ENCODE results near the gene SLC25A34.
A peak's percentile ranks its signal among the peaks of the same experiment; 100 is the strongest.

Gene SLC25A34

GRCh38 chr1:15768388-15768787 lies 32.3 kb downstream of the SLC25A34 start:
- DNase-seq (ENCODE audit: low read depth), result no peak
- Histone ChIP-seq H3K4me3 (ENCODE audit: low read length) (no peak overlapping the region), H3K27me3 (replicated peaks; ENCODE audit: control insufficient read depth, insufficient read depth, low read length) (no peaks in the 10 kb centered on the region)

GRCh38 chr1:15770313-15770962 lies 34.4 kb downstream of the SLC25A34 start:
- H3K4me1 ChIP-seq (ENCODE audit: control insufficient read depth, insufficient read depth, low read length), result no peaks in the 10 kb centered on the region
- no peaks in the 10 kb centered on the region for H3K27me3 ChIP-seq (replicated peaks; ENCODE audit: control insufficient read depth, insufficient read depth, low read length)
- H3K4me3 ChIP-seq (ENCODE audit: low read length), result no peak overlapping the region
- no peak for DNase-seq (ENCODE audit: low read depth)
- peaks cover 38% of the 10 kb centered on the region for H3K36me3 ChIP-seq (ENCODE audit: control insufficient read depth, insufficient read depth, low read length, severe bottlenecking)
- no peaks in the 10 kb centered on the region for H3K9me3 ChIP-seq (ENCODE audit: control insufficient read depth, low read length)
- H3K9ac ChIP-seq (ENCODE audit: low read length), result no peak overlapping the region

More at GRCh38 chr1:15768388-15768787, 32.3 kb downstream of the SLC25A34 start:
- Histone ChIP-seq H3K9ac (ENCODE audit: low read length) (no peak overlapping the region), H3K9me3 (ENCODE audit: control insufficient read depth, low read length) (no peaks in the 10 kb centered on the region), H3K36me3 (ENCODE audit: control insufficient read depth, insufficient read depth, low read length, severe bottlenecking) (peaks cover 35% of the 10 kb centered on the region), H3K4me1 (ENCODE audit: control insufficient read depth, insufficient read depth, low read length) (no peaks in the 10 kb centered on the region)

GRCh38 chr1:15771836-15772515 lies 35.9 kb downstream of the SLC25A34 start:
- no peak overlapping the region for H3K4me3 ChIP-seq (ENCODE audit: low read length)
- no peak for DNase-seq (ENCODE audit: low read depth)
- H3K9ac ChIP-seq (ENCODE audit: low read length), result no peak overlapping the region
- H3K9me3 ChIP-seq (ENCODE audit: control insufficient read depth, low read length), result no peaks in the 10 kb centered on the region
- H3K36me3 ChIP-seq (ENCODE audit: control insufficient read depth, insufficient read depth, low read length, severe bottlenecking), result peaks cover 36% of the 10 kb centered on the region
- H3K4me1 ChIP-seq (ENCODE audit: control insufficient read depth, insufficient read depth, low read length), result no peaks in the 10 kb centered on the region
- no peaks in the 10 kb centered on the region for H3K27me3 ChIP-seq (replicated peaks; ENCODE audit: control insufficient read depth, insufficient read depth, low read length)

GRCh38 chr1:15775706-15776105 lies 39.6 kb downstream of the SLC25A34 start:
- no peak overlapping the region for H3K9ac ChIP-seq (ENCODE audit: low read length)
- no peaks in the 10 kb centered on the region for H3K4me1 ChIP-seq (ENCODE audit: control insufficient read depth, insufficient read depth, low read length)
- no peak overlapping the region for H3K4me3 ChIP-seq (ENCODE audit: low read length)
- H3K27me3 ChIP-seq (replicated peaks; ENCODE audit: control insufficient read depth, insufficient read depth, low read length), result no peaks in the 10 kb centered on the region
- no peak for DNase-seq (ENCODE audit: low read depth)
- peaks cover 32% of the 10 kb centered on the region for H3K36me3 ChIP-seq (ENCODE audit: control insufficient read depth, insufficient read depth, low read length, severe bottlenecking)
- H3K9me3 ChIP-seq (ENCODE audit: control insufficient read depth, low read length), result no peaks in the 10 kb centered on the region

GRCh38 chr1:15777909-15778707 lies 42.0 kb downstream of the SLC25A34 start:
- Histone ChIP-seq H3K36me3 (ENCODE audit: control insufficient read depth, insufficient read depth, low read length, severe bottlenecking) (peaks cover 23% of the 10 kb centered on the region), H3K4me3 (ENCODE audit: low read length) (no peak overlapping the region), H3K27me3 (replicated peaks; ENCODE audit: control insufficient read depth, insufficient read depth, low read length) (no peaks in the 10 kb centered on the region), H3K4me1 (ENCODE audit: control insufficient read depth, insufficient read depth, low read length) (no peaks in the 10 kb centered on the region), H3K9me3 (ENCODE audit: control insufficient read depth, low read length) (no peaks in the 10 kb centered on the region), H3K9ac (ENCODE audit: low read length) (no peak overlapping the region)
- DNase-seq (ENCODE audit: low read depth), result no peak

GRCh38 chr1:15785683-15786082 lies 49.6 kb downstream of the SLC25A34 start:
- Histone ChIP-seq H3K27me3 (replicated peaks; ENCODE audit: control insufficient read depth, insufficient read depth, low read length) (no peaks in the 10 kb centered on the region), H3K36me3 (ENCODE audit: control insufficient read depth, insufficient read depth, low read length, severe bottlenecking) (peaks cover 4% of the 10 kb centered on the region), H3K4me3 (ENCODE audit: low read length) (no peak overlapping the region), H3K4me1 (ENCODE audit: control insufficient read depth, insufficient read depth, low read length) (peaks cover 18% of the 10 kb centered on the region), H3K9me3 (ENCODE audit: control insufficient read depth, low read length) (no peaks in the 10 kb centered on the region), H3K9ac (ENCODE audit: low read length) (no peak overlapping the region)
- DNase-seq (ENCODE audit: low read depth), result no peak

GRCh38 chr1:15786581-15786980 lies 50.5 kb downstream of the SLC25A34 start:
- no peaks in the 10 kb centered on the region for H3K36me3 ChIP-seq (ENCODE audit: control insufficient read depth, insufficient read depth, low read length, severe bottlenecking)
- H3K27me3 ChIP-seq (replicated peaks; ENCODE audit: control insufficient read depth, insufficient read depth, low read length), result no peaks in the 10 kb centered on the region
- no peaks in the 10 kb centered on the region for H3K9me3 ChIP-seq (ENCODE audit: control insufficient read depth, low read length)
- H3K4me3 ChIP-seq (ENCODE audit: low read length), result no peak overlapping the region
- H3K4me1 ChIP-seq (ENCODE audit: control insufficient read depth, insufficient read depth, low read length), result peaks cover 18% of the 10 kb centered on the region
- no peak overlapping the region for H3K9ac ChIP-seq (ENCODE audit: low read length)
- DNase-seq (ENCODE audit: low read depth), result no peak

- no peak overlapping the region for H3K4me3 ChIP-seq (ENCODE audit: low read length)
- no peaks in the 10 kb centered on the region for H3K36me3 ChIP-seq (ENCODE audit: control insufficient read depth, insufficient read depth, low read length, severe bottlenecking)
- peaks cover 21% of the 10 kb centered on the region for H3K4me1 ChIP-seq (ENCODE audit: control insufficient read depth, insufficient read depth, low read length)
- no peaks in the 10 kb centered on the region for H3K27me3 ChIP-seq (replicated peaks; ENCODE audit: control insufficient read depth, insufficient read depth, low read length)
- H3K9me3 ChIP-seq (ENCODE audit: control insufficient read depth, low read length), result no peaks in the 10 kb centered on the region
- no peak overlapping the region for H3K9ac ChIP-seq (ENCODE audit: low read length)
- DNase-seq (ENCODE audit: low read depth), result peak; percentile 38
These were observed 52.7 kb downstream of the SLC25A34 start for GRCh38 chr1:15788624-15789301.
